Activated CD8-positive, alpha-beta memory T cell treated with anti-CD3 and anti-CD28 coated beads, Interleukin-2, amount 50 U/mL, for 4 hours (primary cell): ENCODE measurements around the gene FBXW10B.
"Not testable (repeated sequence)": the region's sequence is repeated elsewhere in the genome, so short reads cannot be mapped to it uniquely, and the experiment has no call there.

Experiments used
- DNase-seq: peaks from one replicate; pipeline ENCODE4 v3.0.0-alpha.2; 2020

Gene FBXW10B, protein sequence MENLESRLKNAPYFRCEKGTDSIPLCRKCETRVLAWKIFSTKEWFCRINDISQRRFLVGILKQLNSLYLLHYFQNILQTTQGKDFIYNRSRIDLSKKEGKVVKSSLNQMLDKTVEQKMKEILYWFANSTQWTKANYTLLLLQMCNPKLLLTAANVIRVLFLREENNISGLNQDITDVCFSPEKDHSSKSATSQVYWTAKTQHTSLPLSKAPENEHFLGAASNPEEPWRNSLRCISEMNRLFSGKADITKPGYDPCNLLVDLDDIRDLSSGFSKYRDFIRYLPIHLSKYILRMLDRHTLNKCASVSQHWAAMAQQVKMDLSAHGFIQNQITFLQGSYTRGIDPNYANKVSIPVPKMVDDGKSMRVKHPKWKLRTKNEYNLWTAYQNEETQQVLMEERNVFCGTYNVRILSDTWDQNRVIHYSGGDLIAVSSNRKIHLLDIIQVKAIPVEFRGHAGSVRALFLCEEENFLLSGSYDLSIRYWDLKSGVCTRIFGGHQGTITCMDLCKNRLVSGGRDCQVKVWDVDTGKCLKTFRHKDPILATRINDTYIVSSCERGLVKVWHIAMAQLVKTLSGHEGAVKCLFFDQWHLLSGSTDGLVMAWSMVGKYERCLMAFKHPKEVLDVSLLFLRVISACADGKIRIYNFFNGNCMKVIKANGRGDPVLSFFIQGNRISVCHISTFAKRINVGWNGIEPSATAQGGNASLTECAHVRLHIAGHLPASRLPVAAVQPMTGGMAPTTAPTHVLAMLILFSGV

DNA sequence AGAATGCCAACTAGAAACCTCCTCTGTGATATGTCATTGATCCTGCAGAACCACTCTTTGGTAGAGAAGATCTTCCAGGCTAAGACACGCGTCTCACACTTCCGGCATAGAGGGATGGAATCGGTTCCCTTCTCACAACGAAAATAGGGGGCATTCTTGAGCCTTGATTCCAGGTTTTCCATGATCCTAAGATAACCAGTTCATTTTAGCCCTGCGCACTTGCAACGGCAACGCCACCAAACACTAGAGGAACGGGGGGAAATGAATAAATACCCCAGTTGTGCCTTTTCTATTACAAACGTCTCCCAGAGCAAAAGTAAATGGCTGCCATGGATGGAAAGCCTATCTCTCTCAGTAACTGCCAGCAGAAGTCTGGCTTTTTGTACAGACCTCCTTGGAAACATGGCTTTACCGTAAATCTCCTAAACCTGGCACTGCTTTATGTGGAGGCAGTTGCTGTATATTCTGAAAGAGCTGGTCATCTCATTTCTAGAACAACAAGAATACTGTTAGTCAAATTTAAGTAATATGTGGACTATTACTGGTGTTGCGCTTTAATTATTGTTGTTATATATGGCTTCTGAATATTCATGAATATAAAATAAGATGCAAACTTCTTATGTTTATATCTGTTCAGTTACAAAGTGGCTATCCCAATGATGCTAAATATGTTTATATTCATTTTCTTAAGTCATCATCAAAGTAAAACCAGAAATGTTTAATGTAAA, at the start of gene FBXW10B:
FBXW10B (minus strand) TSS at position 374 of the 728 bp plus-strand sequence; CDS start at position 182, 192 bp downstream.
- not testable (repeated sequence) for DNase-seq

DNA sequence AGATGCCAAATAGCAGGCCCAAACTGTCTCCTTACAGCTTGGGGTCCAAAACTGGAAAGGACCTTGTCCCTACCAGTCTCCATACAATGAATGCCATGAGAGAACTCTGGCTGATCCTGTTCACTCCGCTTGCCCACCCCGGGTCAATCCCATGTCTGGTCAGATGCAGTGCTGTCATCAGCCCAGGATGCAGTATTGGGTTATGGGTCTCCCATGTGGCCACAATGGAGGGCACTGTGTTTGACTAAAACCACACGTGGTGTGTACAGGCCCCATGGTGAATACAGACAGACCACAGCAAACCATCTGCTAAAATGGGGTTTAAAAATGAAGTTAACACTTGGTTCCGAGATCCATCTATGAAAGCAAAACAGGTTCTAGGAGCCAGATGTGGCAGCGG, 44.2 kb upstream of the FBXW10B start:
- no peak for DNase-seq

DNA sequence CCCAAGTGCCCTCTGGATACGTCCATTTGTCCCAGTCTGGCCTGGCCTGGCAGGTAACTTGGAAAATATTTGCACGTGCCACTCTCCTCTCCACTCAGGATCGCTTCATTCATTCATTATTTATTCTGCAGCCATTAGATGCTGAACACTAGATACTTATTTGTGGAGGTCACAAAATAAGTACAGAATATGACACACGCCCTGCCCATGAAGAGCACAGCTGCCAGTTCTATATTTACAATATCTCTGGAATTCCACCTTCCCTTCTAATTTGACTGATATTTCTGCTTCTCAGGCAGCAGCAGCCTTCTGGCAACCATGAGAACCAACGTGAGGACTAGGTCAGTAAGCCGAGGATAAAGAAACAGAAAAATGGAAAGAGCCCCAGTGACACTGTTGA, 43.7 kb upstream of the FBXW10B start:
- DNase-seq, result no peak

DNA sequence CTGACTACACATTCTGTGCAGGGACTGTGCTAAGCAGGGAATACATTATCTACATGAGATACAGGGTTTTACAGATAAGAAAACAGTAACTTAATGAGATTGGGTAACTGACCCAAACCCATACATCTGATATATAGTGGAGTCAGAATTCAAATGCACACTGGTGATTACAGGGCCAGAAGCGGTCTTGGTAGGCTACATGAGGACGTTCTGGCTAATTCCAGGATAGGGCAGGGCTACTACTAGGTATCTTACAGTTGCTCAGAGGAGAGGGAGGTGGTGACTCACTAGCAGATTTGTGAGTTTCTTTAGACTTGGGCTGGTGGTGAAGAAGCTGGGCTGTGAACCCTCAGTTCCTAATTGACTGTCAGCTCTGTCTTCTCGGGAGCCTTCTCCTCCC, 43.2 kb upstream of the FBXW10B start:
- DNase-seq, result no peak

DNA sequence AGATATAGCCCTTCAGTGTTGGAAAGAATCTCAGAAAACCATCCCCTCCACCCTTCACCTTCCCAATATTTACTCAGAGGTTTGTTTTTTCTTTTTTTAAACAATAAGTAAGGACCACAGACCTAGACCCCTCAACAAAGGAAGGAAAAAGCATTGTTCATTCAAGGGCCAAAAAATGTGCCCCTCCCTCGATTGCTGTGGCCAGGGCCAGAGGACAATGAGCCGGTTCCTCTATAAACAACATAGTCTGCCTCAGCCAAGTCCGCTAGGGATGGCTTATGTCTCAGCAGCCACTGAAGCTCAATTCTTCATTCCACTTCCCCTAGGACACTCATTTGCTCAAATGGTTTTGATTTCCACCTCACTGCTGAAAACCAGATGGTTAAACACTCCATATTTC, 40.6 kb upstream of the FBXW10B start:
- DNase-seq, result no peak

DNA sequence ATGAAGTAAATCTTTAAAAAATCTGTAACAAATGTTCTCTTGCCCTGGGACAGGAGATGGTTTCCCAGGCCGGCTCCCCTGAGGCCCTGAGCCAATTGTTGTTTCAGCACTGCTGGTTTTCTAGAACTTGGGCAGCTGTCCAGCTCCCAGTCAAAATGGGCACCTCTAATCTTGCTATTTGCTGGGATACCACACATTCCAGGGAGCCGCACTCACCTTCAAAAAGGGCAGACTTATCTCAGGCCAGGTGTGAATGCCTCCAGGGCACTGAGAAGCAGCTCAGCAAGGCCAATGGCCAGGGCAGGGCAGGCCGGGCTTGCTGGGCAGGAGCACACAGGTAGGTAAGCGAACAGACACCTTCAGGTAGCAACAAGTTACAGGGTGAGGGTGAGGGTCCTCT, 40.2 kb upstream of the FBXW10B start:
- DNase-seq, result no peak

DNA sequence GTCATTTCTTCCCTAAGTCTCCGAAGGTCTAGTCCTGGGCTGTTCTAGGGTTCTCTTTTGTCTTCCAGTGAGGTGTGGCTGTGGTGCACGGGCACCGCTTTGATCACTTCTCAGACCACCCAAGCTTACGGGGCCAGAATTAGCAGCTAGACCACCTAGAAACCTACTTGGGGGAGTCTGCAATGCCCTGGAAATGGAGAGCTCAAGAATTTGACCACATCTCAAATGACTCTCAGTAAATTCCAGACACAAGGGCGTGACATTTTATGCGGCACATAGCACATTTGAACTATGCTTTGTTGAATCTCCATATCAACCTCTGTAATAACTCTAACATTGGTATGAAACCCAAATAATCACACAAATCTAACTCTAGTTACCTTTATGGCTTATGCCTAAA, 39.7 kb upstream of the FBXW10B start:
- DNase-seq, result no peak

DNA sequence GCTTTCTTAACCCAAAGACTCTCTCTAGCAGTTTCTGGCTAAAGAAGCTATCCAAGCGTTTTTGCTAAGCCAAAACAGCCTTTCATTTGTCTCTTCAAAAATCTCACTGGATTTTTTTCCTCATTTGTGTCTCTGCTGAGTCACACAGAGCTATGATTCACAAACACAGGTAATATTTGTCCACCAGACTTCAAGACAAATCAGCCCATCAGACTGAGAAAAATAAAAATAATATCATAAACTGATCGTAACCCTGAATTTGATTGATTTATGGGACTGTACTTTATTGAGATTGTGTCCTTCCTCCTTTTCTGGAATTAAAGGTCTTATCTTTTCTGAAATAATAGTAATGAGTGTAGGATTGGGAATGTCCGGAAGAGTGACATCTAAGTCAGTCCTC, 38.8 kb upstream of the FBXW10B start:
- DNase-seq, result no peak

DNA sequence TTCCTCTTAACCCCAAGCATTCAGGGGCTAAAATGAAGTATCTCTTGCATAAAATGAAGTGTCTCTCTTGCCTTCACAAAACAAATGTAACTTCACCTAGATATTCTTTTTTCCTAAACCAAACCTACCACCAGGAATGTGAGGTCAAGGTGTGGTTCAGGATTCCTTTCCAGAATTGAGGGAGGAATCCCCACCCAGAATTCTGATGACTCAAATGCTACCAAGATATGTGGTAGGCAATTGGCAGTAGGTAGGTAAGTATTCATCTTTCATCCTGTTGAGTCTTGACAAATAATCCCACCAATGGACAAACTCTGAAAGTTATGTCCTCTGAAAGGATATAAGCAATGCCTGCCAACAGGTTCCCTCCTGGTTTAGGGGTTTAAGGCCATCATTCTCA, 38.4 kb upstream of the FBXW10B start:
- DNase-seq, result no peak

DNA sequence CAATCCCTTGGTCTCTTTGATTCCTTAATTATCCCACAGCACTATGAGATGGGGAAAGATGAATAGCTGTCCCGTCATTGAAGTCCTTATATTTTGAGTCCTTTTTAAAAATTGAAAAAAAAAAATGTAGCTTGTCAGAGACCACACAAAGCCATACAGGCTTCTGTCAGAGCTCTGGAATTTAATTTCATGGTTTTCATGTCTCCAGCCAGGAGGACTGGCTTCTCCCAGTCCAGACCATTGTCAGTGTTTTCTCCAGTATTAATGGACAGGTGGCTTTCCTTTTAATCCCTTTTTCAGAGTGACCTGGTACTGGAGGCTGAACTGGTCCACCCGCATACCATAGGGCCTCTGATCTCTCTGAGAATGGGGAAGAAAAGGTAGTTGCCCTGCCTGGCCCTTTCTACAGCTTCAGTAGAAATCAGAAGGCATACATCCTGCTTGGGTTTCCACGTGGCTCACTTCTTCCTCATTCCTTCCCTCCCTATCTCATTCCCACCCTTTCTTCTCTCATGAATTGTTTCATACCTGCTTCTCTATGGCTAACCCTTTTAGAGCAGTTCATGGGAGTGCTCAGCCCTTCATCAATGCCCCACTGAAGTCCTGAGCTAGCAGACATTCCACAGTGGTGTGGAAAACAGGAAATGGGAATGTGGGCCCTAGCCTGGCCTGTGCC, 35.5 kb upstream of the FBXW10B start:
- DNase-seq, result no peak

DNA sequence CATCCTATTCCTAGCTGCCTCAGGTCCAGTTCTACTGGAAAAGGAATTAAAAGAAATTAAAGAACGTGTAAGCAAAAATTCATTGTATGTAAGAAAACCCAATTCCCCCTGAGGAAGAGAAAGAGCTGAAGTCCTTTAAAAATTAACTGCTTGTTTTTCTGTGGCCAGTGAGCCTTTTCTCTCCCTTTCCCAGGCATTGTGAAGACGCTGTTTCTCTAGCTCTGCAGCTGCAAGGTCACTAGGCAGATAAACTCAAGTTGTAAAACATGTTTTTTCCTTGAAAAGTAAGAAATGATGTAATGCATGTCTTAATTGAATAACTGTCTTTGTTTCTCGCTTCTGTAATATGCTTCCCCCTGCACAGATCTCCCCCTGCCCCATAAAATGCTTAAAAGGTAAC, 34.9 kb upstream of the FBXW10B start:
- not testable (repeated sequence) for DNase-seq

DNA sequence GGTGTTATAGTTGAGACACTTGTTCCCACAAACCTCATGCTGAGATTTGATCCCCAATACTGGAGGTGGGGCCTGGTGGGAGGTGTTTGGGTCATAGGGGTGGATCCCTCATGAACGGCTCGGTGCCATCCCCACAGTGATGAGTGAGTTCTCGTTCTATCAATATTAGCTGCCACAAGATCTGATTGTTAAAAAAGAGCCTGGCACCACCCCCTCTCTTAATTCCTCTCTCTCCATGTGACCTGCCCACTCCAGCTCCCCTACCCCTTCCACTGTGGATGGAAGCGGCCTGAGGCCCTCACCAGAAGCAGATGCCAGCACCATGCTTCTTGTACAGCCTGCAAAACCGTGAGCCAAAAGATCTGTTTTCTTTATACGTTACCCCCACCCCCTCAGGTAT, 33.5 kb upstream of the FBXW10B start:
- no peak for DNase-seq

DNA sequence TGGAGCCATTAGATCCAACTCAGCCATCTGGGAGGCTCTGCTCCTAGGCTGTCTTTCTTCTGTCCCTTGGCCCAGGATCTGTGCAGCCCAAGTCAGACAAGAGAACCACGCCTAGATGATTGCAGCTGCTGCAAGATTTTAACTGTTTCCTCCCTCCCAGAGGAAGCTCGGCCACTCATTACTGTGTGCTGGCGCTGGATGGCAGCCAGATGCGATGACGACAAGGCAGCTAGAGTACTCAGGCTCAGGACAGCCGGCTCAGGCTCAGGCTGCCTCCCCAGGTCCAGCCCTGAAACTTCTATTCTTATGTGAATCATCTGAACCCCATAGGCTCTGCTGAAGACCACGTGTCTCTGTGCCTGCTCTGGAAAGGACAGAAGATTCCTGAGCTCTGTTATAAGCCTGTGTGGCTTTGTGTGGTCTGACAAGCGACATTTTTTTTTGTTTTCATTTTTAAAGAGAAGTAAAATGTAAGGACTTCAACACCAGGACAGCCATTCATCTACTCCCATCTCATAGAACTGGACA, 32.1 kb upstream of the FBXW10B start:
- DNase-seq, result peak; percentile 19

DNA sequence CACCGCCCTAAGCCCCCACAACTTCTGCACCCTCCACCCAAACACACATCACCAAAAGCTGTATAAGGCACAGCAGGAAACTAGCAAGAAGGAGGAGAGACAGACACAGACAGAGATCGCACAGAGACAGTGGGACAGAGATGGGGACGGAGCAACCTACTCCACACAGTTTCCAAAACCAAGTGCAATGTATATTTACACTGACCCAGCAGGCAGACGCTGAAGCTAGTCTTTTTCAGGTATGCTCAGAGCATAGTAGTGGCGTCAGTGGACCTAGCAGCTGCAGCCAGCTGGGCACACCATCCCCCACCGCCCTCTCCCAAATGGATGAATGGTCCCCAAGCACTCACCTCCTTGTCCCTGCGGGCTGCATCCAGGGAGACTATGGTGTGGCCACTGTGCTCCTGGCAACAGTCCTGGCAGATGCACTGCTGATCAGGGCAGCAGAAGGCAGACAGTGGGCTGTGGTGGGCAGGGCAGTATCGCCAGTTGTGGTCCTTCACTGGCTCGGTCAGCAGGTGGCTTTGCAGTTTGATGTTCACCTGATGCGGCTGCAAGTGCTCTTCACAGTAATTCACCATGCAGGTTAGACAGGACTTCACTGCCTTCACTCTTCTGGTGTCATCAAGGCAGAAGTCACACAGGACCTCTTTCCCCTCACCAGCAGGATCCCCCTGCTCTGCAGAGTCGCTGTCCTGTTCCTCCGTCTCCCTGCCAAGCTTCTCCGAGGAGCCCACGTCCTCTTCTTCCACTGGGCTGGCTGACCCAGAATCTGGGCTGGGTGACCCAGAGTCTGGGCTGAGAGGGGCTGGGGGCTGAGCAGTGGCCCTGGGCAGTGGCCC, 31.5 kb upstream of the FBXW10B start:
- no peak for DNase-seq

DNA sequence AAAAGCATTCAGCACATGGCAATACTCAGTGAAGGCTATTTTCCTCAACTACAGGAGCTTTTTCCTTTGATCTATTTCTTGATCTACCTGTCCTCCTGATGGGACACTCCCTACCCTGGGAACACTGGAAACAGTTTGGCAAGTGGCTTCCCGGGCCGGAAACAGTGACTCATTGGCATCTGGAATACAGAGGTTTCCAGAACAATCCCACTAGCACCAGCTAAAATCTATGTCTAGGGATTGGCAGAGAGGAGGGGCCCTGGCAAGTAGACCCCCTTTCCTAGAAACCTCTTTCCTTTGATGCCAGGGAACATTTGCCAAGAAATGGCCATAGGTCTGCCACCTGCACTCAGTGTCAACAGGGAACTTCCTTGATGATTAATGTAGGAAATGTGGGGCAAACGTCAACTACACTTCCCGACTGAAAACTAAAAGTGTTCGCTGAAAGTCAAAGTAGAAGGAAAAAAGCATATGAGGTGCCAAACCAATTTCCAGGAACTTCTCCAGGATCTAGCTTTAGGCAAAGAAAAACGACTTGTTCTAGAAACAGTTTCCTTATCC, 30.4 kb upstream of the FBXW10B start:
- no peak for DNase-seq

DNA sequence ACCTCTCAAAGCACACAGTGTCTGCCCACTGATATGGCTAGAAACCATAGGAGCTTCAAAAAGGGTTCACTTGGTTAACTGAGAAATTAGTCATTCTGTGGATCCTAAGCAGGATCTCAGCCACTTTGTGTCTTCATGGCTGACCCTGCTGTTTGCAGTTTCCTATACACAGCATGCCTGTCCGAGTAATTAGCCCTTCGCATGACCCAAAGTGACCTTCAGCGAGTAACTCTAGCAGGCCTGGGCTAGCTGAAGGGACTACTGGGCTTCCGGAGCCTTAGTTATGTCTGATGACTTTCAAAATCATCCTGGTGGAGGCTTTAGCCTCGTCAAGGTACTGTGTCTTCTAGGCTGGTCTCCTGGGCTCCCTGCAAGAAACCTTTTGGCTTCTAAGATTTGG, 28.9 kb upstream of the FBXW10B start:
- DNase-seq, result no peak

DNA sequence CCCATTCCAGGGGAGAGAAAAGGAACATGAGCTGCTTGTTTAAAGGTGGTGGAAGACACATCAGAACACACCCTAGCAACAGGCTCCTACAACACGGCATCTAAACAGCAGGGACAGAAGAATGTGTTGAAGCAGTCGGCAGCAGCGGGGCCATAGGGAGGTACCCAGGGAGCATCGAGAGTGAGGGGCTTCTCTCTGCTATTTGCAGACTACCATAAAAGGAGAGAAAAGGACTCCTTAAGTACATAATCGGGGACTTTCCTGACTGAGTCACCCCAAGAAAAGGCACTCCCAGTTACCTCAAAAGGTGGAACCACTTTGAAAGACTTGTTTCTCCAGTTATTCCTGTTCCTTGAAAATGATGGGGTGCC, 26.4 kb upstream of the FBXW10B start:
- not testable (repeated sequence) for DNase-seq

DNA sequence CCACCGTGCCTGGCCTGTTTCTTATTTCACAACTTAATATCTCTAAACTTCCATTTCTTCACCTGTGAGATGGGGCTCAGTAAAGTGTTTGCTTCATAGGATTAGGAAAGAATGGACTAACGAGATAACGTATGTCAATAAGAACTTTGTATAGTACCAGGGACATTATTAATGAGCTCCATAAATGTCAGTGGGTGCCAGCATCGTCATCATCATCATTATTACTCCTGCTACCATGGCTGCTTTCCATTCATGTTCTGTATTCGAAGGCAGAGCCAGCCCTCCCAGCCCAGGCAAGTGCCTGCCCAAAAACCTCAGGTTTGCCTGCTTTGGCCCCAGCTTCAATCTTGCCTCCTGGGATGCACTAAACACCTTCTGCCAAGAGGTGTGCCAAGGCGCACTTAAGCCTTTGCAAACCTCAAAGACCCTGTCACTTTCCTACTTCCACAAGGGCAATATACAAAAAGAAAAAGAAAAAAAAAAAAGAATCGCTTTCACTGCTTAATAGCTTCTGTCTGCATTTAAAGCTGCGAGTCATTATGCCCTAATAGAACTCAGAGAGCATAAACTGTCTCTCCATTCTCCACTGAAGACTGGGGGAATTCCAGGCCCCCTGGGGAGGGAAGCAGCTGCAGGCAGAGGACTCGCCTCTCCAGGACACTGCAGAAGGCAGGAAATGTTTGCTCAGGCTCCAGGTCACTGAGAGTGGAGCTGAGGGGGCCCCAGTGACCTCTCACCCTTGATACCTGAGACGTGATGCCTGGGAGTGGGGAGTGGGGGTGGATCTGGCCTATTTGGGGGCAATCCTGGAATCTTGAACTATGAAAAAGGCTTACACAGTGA, 25.8 kb upstream of the FBXW10B start:
- not testable (repeated sequence) for DNase-seq

DNA sequence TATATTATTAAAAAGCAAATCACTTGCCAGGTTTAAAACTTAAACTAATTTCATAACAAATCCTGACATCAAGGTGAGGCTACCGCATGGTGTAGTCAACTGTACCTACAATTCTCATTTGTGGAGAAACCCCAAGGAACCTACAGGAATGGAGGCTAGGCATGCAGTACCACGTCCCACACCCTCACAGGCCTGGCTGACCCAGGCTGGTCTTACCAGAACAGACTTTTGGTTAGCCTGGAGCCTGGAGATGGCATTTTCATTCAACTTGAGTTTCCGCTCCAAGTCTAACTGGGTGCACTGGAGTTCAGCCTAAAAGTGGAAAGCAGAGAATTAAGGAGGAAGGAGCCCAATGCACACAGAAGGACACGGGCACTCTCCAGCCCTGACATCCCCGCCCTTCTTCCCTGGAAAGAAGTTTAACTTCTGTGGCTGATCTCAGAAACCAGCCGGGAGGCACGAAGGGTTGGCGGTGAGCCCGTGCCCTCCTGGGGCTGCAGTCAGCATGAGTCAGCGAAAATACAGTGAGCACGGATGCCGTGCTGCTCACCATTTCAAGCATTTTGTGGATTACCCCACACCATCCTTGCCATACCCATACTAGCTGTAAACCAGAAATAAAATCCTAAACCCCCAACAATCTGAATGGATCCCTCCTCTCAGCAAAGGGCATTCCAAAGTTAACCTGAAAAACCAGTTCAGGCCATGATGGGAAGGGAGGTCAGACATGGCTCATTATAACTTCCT, 23.2 kb upstream of the FBXW10B start:
- not testable (repeated sequence) for DNase-seq

DNA sequence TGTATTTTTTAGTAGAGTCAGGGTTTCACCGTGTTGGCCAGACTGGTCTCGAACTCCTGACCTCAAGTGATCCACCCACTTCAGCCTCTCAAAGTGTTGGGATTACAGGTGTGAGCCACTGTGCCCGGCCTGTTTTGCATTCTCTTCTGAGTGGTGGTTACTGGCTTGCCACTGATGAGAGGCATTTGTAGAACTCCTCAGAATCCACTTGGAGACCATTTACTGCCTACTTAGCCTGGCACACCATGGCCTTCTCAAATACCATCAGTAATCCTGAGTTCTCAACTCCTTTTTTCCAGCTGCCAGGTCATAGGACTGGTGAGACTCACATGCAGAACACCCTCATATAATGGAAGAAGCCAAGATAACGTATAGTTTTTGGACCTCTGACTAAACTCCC, 22.5 kb upstream of the FBXW10B start:
- not testable (repeated sequence) for DNase-seq
